Bladder microvascular endothelial cell (primary cell): Measurements from ENCODE around the gene KATNAL2. TPM values are rescaled to one million over a fixed set of nuclear protein-coding genes. Genes with fewer than 3 reads are reported as not detected.

Source experiments
- total RNA-seq: library from RNA; depleted of rRNA; stranded (reverse); fragments of >200 nt; gene quantifications from 2 replicates; pipeline ENCODE4 v1.2.3, GENCODE V29; 2014

Gene KATNAL2, protein sequence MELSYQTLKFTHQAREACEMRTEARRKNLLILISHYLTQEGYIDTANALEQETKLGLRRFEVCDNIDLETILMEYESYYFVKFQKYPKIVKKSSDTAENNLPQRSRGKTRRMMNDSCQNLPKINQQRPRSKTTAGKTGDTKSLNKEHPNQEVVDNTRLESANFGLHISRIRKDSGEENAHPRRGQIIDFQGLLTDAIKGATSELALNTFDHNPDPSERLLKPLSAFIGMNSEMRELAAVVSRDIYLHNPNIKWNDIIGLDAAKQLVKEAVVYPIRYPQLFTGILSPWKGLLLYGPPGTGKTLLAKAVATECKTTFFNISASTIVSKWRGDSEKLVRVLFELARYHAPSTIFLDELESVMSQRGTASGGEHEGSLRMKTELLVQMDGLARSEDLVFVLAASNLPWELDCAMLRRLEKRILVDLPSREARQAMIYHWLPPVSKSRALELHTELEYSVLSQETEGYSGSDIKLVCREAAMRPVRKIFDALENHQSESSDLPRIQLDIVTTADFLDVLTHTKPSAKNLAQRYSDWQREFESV
- total RNA-seq: 0.76 and 1.5 TPM in 2 replicates

DNA sequence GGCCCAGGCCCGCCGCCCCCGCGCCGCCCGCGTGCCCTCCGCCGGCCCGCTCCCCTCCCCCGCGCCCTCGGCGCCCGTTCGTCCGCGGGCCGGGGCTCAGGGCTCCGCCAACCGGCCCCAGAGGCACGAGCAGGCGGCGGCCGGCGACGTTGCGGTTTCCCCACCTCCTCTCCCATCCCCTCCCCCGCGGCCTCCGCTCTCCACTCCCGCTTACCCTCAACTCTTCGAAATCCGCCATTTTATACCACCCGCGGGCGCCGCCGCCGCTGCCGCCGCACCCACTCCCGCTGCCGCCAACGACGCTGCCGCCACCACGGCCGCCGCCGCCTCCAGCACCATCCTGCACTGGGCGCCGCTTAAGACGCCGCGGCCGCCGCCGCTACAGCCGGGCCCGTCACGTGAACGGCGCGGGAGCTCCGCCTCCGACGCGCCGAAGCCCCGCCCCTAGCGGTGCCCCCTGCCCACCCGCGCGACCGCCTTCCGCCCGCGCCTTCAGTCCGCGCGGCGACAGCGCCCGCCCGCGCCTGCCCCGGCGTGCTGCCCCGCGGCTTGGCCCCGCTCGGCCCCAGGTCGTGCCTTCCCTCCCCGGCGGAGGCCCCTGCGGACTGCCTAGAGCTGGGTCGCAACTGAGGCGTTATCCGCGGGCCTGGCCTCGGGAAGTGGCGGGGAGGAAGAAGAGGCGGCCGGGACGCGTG is at the start of gene KATNAL2, which contains the start of gene PIAS2:
KATNAL2 (plus strand) TSS at position 495 of the 695 bp plus-strand sequence. CDS start 29,271 bp downstream, outside the sequence.
PIAS2 (minus strand) TSS at position 400 of the 695 bp plus-strand sequence; CDS start at position 238, 162 bp downstream.

DNA sequence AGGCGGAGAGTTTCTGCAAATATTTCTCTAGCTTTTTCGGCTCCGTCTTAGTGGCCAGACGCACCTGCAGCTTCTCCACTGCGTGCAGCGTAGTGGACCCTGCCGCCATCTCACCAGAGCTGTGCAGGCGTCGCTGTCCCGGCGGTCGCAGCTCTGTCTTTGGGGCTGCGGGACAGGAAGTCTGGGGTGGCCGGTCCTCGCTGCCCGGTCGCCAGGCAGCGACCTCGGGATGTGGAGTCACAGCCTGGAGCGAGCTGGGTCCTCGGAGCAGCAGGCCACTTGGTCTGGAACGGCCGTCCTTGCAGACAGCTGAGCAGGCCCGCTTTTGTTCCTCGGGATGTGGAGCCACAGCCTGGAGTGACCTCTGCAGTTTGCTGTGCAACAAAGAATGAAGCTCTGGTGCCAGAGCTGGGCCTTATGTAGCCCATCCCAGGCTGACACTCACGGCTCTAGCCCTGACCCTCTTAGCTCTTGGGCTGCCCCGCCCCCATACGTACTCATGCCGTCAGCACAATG is 117.8 kb downstream of the KATNAL2 start, which contains the start of gene ELOA2:
ELOA2 (minus strand) TSS at position 466 of the 516 bp plus-strand sequence; CDS start at position 109, 357 bp downstream.

DNA sequence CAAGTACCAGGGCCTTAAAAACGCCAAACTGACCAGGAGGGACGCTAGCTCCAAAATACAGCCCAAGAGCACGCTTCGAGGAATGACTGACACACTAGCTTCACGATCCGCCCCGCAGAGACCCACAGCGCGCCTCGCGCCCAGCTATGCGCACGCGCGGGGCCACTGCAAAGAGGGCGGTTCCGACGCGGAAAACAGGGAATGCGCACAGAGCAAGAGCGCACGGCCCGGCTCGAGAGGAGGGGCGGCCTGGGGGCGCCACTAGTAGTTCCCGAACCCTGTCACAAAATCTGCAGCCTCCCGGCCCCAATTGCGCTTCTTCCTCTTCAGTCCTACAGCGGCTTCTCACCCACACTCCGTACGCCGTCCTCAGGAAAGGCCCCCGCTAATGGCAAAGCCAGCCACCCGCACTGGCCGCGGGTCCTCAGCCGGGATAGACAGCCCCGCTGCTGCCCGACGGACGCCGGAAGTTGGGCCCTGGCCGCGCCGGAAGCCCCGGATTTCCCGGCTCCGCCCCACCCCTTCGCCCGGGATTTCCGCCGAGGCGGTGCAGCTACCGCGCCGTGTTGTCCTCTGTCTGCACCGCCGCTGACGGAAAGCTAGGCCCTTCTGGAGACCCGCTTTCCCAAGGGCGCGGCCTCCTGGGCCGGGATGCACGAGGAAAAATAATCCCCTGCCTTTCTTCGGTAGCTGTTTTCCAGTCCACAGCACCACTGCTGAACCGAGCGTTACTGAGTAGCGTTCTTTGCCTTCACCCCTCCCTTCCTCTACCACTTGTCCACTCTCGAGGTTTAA is 232.8 kb downstream of the KATNAL2 start, which contains the start of gene HDHD2:
HDHD2 (minus strand) TSS at position 472 of the 795 bp plus-strand sequence. CDS start 14,061 bp downstream, outside the sequence.

Other genes starting within 250 kb of the KATNAL2 start
- 0.06 TPM in 1 of 2 replicates, not detected in the other for gene ST8SIA5, start 160.5 kb upstream of the KATNAL2 start, total RNA-seq
- gene PIAS2, start 95 bp upstream of the KATNAL2 start, total RNA-seq: 8.9 and 20.8 TPM in 2 replicates
- gene ELOA2, start 118.0 kb downstream of the KATNAL2 start, total RNA-seq: not detected in 2 replicates
- gene HDHD2, start 232.9 kb downstream of the KATNAL2 start, total RNA-seq: 11.2 and 17.1 TPM in 2 replicates